KMS-11 (cell line): Measurements from ENCODE around the gene KCNN3.

Experiments
- H2AFZ ChIP-seq: fragments of 200-600 bp; sonication (generic); 2 replicates; pipeline ENCODE4 v1.6.1; 2016; ENCODE audit warnings: antibody characterized with exemption, mixed run types, low read depth
- H3K27ac ChIP-seq: fragments of 200-600 bp; sonication (generic); 2 replicates; pipeline ENCODE4 v1.6.1; 2016; ENCODE audit warnings: mild to moderate bottlenecking, mixed run types
- H3K27me3 ChIP-seq: fragments of 200-600 bp; sonication (generic); 2 replicates; pipeline ENCODE4 v1.6.1; 2017; ENCODE audit warnings: mild to moderate bottlenecking, low read depth, mixed run types, moderate library complexity; ENCODE audit not compliant: insufficient read depth
- H3K36me3 ChIP-seq: fragments of 200-600 bp; sonication (generic); 2 replicates; pipeline ENCODE4 v1.6.1; 2017; ENCODE audit warnings: mild to moderate bottlenecking, mixed run types; ENCODE audit not compliant: insufficient read depth
- H3K4me1 ChIP-seq: fragments of 200-600 bp; sonication (generic); 2 replicates; pipeline ENCODE4 v1.6.1; 2016; ENCODE audit warnings: mild to moderate bottlenecking, low read depth, mixed run types; ENCODE audit not compliant: poor library complexity, severe bottlenecking
- H3K4me2 ChIP-seq: fragments of 200-600 bp; sonication (generic); 2 replicates; pipeline ENCODE4 v1.7.0; 2016; ENCODE audit warnings: mild to moderate bottlenecking, mixed run types
- H3K4me3 ChIP-seq: fragments of 200-600 bp; sonication (generic); IDR thresholded peaks from 2 replicates; pipeline ENCODE4 v1.6.1; 2017; ENCODE audit warnings: low read depth, low read length, mixed read lengths; ENCODE audit not compliant: insufficient read depth
- H3K79me2 ChIP-seq: fragments of 200-600 bp; sonication (generic); 2 replicates; pipeline ENCODE4 v1.6.1; 2016; ENCODE audit warnings: low read depth, mixed run types; ENCODE audit not compliant: insufficient read depth
- H3K9ac ChIP-seq: fragments of 200-600 bp; sonication (generic); 2 replicates; pipeline ENCODE4 v1.6.1; 2016; ENCODE audit warnings: mild to moderate bottlenecking, mixed run types
- H4K20me1 ChIP-seq: fragments of 200-600 bp; sonication (generic); 2 replicates; pipeline ENCODE4 v1.6.1; 2016; ENCODE audit warnings: mild to moderate bottlenecking, mixed run types; ENCODE audit not compliant: insufficient read depth
- TF ChIP-seq, protein P1 (sequence below): fragments of 200-600 bp; sonication (generic); conservative IDR thresholded peaks from 2 replicates; pipeline ENCODE4 v1.6.1; 2017; ENCODE audit warnings: low read depth, mild to moderate bottlenecking, antibody characterized with exemption, low read length, moderate library complexity, mixed read lengths

KCNN3 gene

DNA sequence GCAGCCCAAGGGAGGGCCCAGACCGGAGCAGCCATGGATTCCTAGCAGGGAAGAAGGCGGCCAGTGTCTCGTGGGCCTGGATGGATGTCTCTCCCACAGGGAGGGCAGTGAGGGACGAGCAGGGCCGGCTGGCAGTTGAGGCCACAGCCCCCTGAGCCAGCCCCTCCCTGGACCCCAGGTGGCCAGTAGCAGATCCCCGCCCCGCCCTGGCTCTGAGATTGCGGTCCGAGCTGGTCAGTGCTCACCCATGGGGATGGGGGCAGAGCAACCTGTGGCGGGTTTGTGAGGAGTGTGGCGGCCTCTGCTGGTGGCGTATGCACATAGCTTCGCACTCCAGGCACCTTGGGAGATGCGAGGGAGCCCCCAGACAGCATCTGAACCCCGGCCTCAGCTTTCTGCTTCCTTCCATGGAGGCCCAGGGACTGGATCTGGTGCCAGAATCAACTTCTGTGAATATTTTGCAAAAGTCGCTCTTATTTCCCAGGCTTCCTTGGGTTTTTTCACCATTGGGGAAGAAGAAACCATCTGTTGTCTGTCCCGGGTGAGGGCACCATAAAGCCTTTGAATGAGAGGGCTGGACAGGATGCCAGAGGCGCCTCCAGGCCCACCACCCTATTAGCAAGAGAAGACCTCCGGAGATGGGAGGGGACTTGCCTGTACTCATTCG lies 8.4 kb upstream of the KCNN3 start:
- Histone ChIP-seq H3K27ac (no peak overlapping the region), H3K36me3 (no peaks in the 10 kb centered on the region), H2AFZ (peak overlapping the region; percentile 6; the same call in 1 of the 2 replicates), H3K4me2 (peak overlapping the region; percentile 6; the same call in 1 of the 2 replicates), H3K9ac (no peak overlapping the region), H3K4me1 (peaks cover 11% of the 10 kb centered on the region), H4K20me1 (no peaks in the 10 kb centered on the region), H3K79me2 (no peaks in the 10 kb centered on the region), H3K4me3 (no peak overlapping the region), H3K27me3 (no peaks in the 10 kb centered on the region)
- TF ChIP-seq, protein P1, sequence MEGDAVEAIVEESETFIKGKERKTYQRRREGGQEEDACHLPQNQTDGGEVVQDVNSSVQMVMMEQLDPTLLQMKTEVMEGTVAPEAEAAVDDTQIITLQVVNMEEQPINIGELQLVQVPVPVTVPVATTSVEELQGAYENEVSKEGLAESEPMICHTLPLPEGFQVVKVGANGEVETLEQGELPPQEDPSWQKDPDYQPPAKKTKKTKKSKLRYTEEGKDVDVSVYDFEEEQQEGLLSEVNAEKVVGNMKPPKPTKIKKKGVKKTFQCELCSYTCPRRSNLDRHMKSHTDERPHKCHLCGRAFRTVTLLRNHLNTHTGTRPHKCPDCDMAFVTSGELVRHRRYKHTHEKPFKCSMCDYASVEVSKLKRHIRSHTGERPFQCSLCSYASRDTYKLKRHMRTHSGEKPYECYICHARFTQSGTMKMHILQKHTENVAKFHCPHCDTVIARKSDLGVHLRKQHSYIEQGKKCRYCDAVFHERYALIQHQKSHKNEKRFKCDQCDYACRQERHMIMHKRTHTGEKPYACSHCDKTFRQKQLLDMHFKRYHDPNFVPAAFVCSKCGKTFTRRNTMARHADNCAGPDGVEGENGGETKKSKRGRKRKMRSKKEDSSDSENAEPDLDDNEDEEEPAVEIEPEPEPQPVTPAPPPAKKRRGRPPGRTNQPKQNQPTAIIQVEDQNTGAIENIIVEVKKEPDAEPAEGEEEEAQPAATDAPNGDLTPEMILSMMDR, result peak; percentile 100

DNA sequence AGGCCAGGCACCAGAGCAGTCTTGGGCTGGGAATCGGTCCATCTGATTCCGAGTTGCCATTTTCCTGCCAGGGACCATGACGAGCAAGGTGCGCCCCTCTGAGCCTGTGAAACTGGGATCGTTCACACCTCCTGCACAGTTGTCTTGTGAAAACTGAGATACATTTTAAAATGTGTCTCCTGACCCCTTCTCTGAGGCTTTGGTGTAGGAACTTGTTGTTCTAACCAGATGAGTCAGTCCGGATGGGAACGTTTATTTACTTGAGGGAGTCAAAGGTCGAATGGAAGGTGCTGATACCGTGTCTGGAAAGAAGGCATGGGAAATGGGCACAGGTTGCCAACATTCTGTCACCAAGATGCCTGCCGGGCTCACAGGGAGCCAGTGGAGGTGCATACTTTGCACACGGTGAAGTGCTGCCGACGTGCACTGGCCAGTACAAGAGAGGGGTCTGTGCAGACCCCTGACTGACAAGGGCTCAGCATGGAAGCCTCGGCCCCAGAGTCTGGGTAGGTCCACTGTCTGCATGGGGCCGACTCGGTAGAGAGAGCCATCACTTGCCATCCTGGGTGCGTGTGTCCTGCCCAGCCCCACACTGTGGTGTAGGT lies 7.4 kb upstream of the KCNN3 start:
- no peak overlapping the region for H3K4me2 ChIP-seq
- H3K4me3 ChIP-seq, result no peak overlapping the region
- TF ChIP-seq, protein P1, result no peak
- H4K20me1 ChIP-seq, result no peaks in the 10 kb centered on the region
- H3K27me3 ChIP-seq, result no peaks in the 10 kb centered on the region
- peaks cover 11% of the 10 kb centered on the region for H3K4me1 ChIP-seq
- H3K36me3 ChIP-seq, result no peaks in the 10 kb centered on the region
- no peak overlapping the region for H3K27ac ChIP-seq
- H2AFZ ChIP-seq, result no peak overlapping the region
- no peaks in the 10 kb centered on the region for H3K79me2 ChIP-seq
- H3K9ac ChIP-seq, result no peak overlapping the region

DNA sequence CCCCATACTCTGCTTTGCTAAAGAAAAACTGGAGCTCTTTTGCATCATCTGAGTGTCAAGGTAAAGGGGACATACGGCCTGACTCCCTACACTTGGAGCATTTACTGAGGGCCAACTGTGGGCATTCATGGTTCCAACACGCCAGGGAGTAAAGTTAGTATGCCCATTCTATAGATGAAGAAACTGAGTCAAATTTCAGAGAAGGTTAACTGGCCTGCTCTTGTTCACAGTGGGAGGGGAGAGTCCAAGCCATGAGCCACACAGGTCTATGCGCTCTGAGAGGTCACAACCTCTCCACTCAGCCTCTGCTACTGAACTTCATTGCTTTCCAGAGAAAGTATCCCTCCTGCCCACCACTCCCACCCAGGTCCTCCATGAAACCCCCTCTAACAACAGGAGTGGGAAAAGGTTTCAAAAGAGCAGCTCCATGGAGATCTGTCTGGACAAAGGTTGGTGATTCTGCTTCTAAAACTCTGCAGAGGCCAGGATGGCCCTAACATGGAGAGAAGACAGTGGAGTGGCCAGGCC lies 6.8 kb upstream of the KCNN3 start:
- Histone ChIP-seq H4K20me1 (no peaks in the 10 kb centered on the region), H3K4me2 (no peak overlapping the region), H3K79me2 (no peaks in the 10 kb centered on the region), H3K4me3 (no peak overlapping the region), H3K27ac (no peak overlapping the region), H2AFZ (no peak overlapping the region), H3K27me3 (no peaks in the 10 kb centered on the region), H3K4me1 (peaks cover 12% of the 10 kb centered on the region), H3K9ac (no peak overlapping the region), H3K36me3 (no peaks in the 10 kb centered on the region)
- TF ChIP-seq, protein P1, result no peak

DNA sequence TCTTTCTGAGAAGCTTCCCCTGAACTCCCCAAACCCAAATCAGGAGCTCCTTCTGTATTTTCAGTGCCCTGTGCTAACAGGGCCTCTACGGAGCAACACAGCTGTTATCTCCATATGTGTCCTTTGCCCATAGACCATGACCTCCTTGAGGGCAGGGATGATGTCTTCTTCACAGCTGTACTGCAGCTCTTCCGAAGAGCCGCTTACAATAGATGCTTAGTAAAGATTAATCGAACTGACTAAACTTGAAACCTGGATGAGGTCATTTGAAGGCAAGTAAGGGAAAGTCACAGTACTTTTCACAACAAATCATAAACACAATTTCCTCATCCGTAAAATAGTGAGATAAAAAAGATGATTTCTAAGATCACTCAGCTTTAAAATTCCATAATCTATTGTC lies 4.4 kb upstream of the KCNN3 start:
- Histone ChIP-seq H3K4me3 (no peak overlapping the region), H3K27ac (no peak overlapping the region), H4K20me1 (no peaks in the 10 kb centered on the region), H3K4me1 (peaks cover 34% of the 10 kb centered on the region), H3K9ac (no peak overlapping the region), H2AFZ (no peak overlapping the region), H3K79me2 (no peaks in the 10 kb centered on the region), H3K27me3 (no peaks in the 10 kb centered on the region; the same call in 1 of the 2 replicates), H3K4me2 (no peak overlapping the region), H3K36me3 (no peaks in the 10 kb centered on the region)
- TF ChIP-seq, protein P1, result no peak
